ENCODE results near the gene PLXNA2.

PLXNA2 gene

GRCh38 chr1:208213786-208214185 lies 30.4 kb downstream of the PLXNA2 start:
- no peaks in the 10 kb centered on the region for H3K9me3 Mint-ChIP-seq
- no peaks in the 10 kb centered on the region for H3K4me1 Mint-ChIP-seq (ENCODE audit: low read depth)
- no peak overlapping the region for H3K27ac Mint-ChIP-seq
- H3K4me3 Mint-ChIP-seq: no peak overlapping the region
- H3K36me3 Mint-ChIP-seq (ENCODE audit: low read depth): no peaks in the 10 kb centered on the region
- no peak for DNase-seq
- H3K27me3 Mint-ChIP-seq: no peaks in the 10 kb centered on the region

- Mint-ChIP-seq H3K9me3 (no peaks in the 10 kb centered on the region), H3K4me3 (no peak overlapping the region), H3K36me3 (ENCODE audit: low read depth) (no peaks in the 10 kb centered on the region), H3K27ac (no peak overlapping the region), H3K4me1 (ENCODE audit: low read depth) (no peaks in the 10 kb centered on the region), H3K27me3 (no peaks in the 10 kb centered on the region)
- DNase-seq: no peak
Observed at GRCh38 chr1:208212893-208213292, 31.3 kb downstream of the PLXNA2 start.

- H3K36me3 Mint-ChIP-seq (ENCODE audit: low read depth): no peaks in the 10 kb centered on the region
- no peak overlapping the region for H3K27ac Mint-ChIP-seq
- no peak overlapping the region for H3K4me3 Mint-ChIP-seq
- no peaks in the 10 kb centered on the region for H3K4me1 Mint-ChIP-seq (ENCODE audit: low read depth)
- no peaks in the 10 kb centered on the region for H3K27me3 Mint-ChIP-seq
- no peak for DNase-seq
- no peaks in the 10 kb centered on the region for H3K9me3 Mint-ChIP-seq
Observed at GRCh38 chr1:208211921-208212843, 32.0 kb downstream of the PLXNA2 start.

GRCh38 chr1:208209896-208210589 lies 34.1 kb downstream of the PLXNA2 start:
- no peaks in the 10 kb centered on the region for H3K4me1 Mint-ChIP-seq (ENCODE audit: low read depth)
- H3K27me3 Mint-ChIP-seq: no peaks in the 10 kb centered on the region
- DNase-seq: no peak
- H3K36me3 Mint-ChIP-seq (ENCODE audit: low read depth): no peaks in the 10 kb centered on the region
- no peak overlapping the region for H3K27ac Mint-ChIP-seq
- no peaks in the 10 kb centered on the region for H3K9me3 Mint-ChIP-seq
- no peak overlapping the region for H3K4me3 Mint-ChIP-seq

GRCh38 chr1:208209286-208209685 lies 34.9 kb downstream of the PLXNA2 start:
- Mint-ChIP-seq H3K4me3 (no peak overlapping the region), H3K27ac (no peak overlapping the region), H3K9me3 (no peaks in the 10 kb centered on the region), H3K36me3 (ENCODE audit: low read depth) (no peaks in the 10 kb centered on the region), H3K27me3 (no peaks in the 10 kb centered on the region), H3K4me1 (ENCODE audit: low read depth) (no peaks in the 10 kb centered on the region)
- DNase-seq: no peak

- H3K27me3 Mint-ChIP-seq: no peaks in the 10 kb centered on the region
- no peak overlapping the region for H3K27ac Mint-ChIP-seq
- H3K36me3 Mint-ChIP-seq (ENCODE audit: low read depth): no peaks in the 10 kb centered on the region
- no peak overlapping the region for H3K4me3 Mint-ChIP-seq
- DNase-seq: no peak
- H3K4me1 Mint-ChIP-seq (ENCODE audit: low read depth): no peaks in the 10 kb centered on the region
- no peaks in the 10 kb centered on the region for H3K9me3 Mint-ChIP-seq
Observed at GRCh38 chr1:208208132-208208487, 36.1 kb downstream of the PLXNA2 start.

- Mint-ChIP-seq H3K27me3 (no peaks in the 10 kb centered on the region), H3K4me1 (ENCODE audit: low read depth) (no peaks in the 10 kb centered on the region), H3K4me3 (no peak overlapping the region), H3K36me3 (ENCODE audit: low read depth) (no peaks in the 10 kb centered on the region), H3K27ac (no peak overlapping the region), H3K9me3 (no peaks in the 10 kb centered on the region)
- no peak for DNase-seq
Observed at GRCh38 chr1:208207388-208208131, 36.6 kb downstream of the PLXNA2 start.

- no peaks in the 10 kb centered on the region for H3K9me3 Mint-ChIP-seq
- H3K4me3 Mint-ChIP-seq: no peak overlapping the region
- no peak overlapping the region for H3K27ac Mint-ChIP-seq
- H3K36me3 Mint-ChIP-seq (ENCODE audit: low read depth): no peaks in the 10 kb centered on the region
- DNase-seq: no peak
- no peaks in the 10 kb centered on the region for H3K27me3 Mint-ChIP-seq
- no peaks in the 10 kb centered on the region for H3K4me1 Mint-ChIP-seq (ENCODE audit: low read depth)
Observed at GRCh38 chr1:208206092-208206698, 38.0 kb downstream of the PLXNA2 start.

GRCh38 chr1:208205216-208206013 lies 38.8 kb downstream of the PLXNA2 start:
- no peaks in the 10 kb centered on the region for H3K4me1 Mint-ChIP-seq (ENCODE audit: low read depth)
- no peak overlapping the region for H3K4me3 Mint-ChIP-seq
- H3K9me3 Mint-ChIP-seq: no peaks in the 10 kb centered on the region
- no peaks in the 10 kb centered on the region for H3K27me3 Mint-ChIP-seq
- no peak for DNase-seq
- no peak overlapping the region for H3K27ac Mint-ChIP-seq
- no peaks in the 10 kb centered on the region for H3K36me3 Mint-ChIP-seq (ENCODE audit: low read depth)

- Mint-ChIP-seq H3K4me3 (no peak overlapping the region), H3K27me3 (no peaks in the 10 kb centered on the region), H3K36me3 (ENCODE audit: low read depth) (no peaks in the 10 kb centered on the region), H3K9me3 (no peaks in the 10 kb centered on the region), H3K4me1 (ENCODE audit: low read depth) (no peaks in the 10 kb centered on the region), H3K27ac (no peak overlapping the region)
- DNase-seq: no peak
Observed at GRCh38 chr1:208204779-208205178, 39.4 kb downstream of the PLXNA2 start.

- Mint-ChIP-seq H3K36me3 (ENCODE audit: low read depth) (no peaks in the 10 kb centered on the region), H3K27me3 (no peaks in the 10 kb centered on the region), H3K4me3 (no peak overlapping the region), H3K27ac (no peak overlapping the region), H3K4me1 (ENCODE audit: low read depth) (no peaks in the 10 kb centered on the region), H3K9me3 (no peaks in the 10 kb centered on the region)
- DNase-seq: no peak
Observed at GRCh38 chr1:208203848-208204609, 40.2 kb downstream of the PLXNA2 start.

- no peaks in the 10 kb centered on the region for H3K4me1 Mint-ChIP-seq (ENCODE audit: low read depth)
- no peak for DNase-seq
- H3K36me3 Mint-ChIP-seq (ENCODE audit: low read depth): no peaks in the 10 kb centered on the region
- no peaks in the 10 kb centered on the region for H3K27me3 Mint-ChIP-seq
- no peak overlapping the region for H3K27ac Mint-ChIP-seq
- no peaks in the 10 kb centered on the region for H3K9me3 Mint-ChIP-seq
- no peak overlapping the region for H3K4me3 Mint-ChIP-seq
Observed at GRCh38 chr1:208203127-208203847, 40.9 kb downstream of the PLXNA2 start.

All from activated T-cell treated with anti-CD3 and anti-CD28 coated beads, Interleukin-2, amount 50 U/mL, for 24 hours (primary cell).